ENCODE results near the gene C2orf81.

C2orf81 gene

GRCh38 chr2:74448771-74449170 lies 27.4 kb upstream of the C2orf81 start:
- H3K27ac ChIP-seq: no peak overlapping the region
- no peak for TF ChIP-seq CTCF (conservative IDR thresholded peaks at IDR 0.05)

- H3K27ac ChIP-seq: no peak overlapping the region
- no peak for TF ChIP-seq CTCF (conservative IDR thresholded peaks at IDR 0.05)
Measured at GRCh38 chr2:74447230-74447999, 26.0 kb upstream of the C2orf81 start.

GRCh38 chr2:74444498-74445318 lies 23.3 kb upstream of the C2orf81 start:
- no peak for TF ChIP-seq CTCF (conservative IDR thresholded peaks at IDR 0.05)
- no peak overlapping the region for H3K27ac ChIP-seq

- H3K27ac ChIP-seq: peak overlapping the region; percentile 93
Measured at GRCh38 chr2:74442483-74443297, 21.3 kb upstream of the C2orf81 start.

- H3K27ac ChIP-seq: peak within 1 kb of the TSS; percentile 93
- no peak for TF ChIP-seq CTCF (conservative IDR thresholded peaks at IDR 0.05)
Measured at GRCh38 chr2:74441690-74442482, 20.5 kb upstream of the C2orf81 start, which contains the start of gene RTKN. RTKN (minus strand) TSS chr2:74441937; CDS start chr2:74441816, 121 bp downstream.

- peak overlapping the region; percentile 93 for H3K27ac ChIP-seq
- no peak for TF ChIP-seq CTCF (conservative IDR thresholded peaks at IDR 0.05)
Measured at GRCh38 chr2:74441170-74441689, 19.8 kb upstream of the C2orf81 start.

Measured in VCaP (cell line).